ENCODE data around the gene S100P.

GRCh38 chr4:6649216-6649615 lies 44.5 kb upstream of the S100P start:
- TF ChIP-seq CTCF (IDR thresholded peaks at IDR 0.05) (no peak), POLR2A (IDR thresholded peaks at IDR 0.05) (no peak), POLR2AphosphoS5 (IDR thresholded peaks at IDR 0.05) (no peak)

All from prostate gland (tissue), 2 donors.